Mesenchymal stem cell (in vitro differentiated cells and primary cell): ENCODE measurements around the gene DPEP1.

Experiments used
- DNase-seq: peaks from one replicate; pipeline ENCODE4 v3.0.0-alpha.2; 2013
- H2AFZ ChIP-seq: one replicate; pipeline ENCODE4 v1.6.1; 2013; ENCODE audit warnings: low read depth, mild to moderate bottlenecking, control low read depth, inconsistent platforms, low read length, moderate library complexity
- H2AK5ac ChIP-seq: 2 replicates; pipeline ENCODE4 v1.6.1; 2013; ENCODE audit warnings: low read length, moderate library complexity, mild to moderate bottlenecking, inconsistent platforms; ENCODE audit not compliant: severe bottlenecking
- H2BK120ac ChIP-seq: one replicate; pipeline ENCODE4 v1.6.1; 2013; ENCODE audit warnings: low read depth, mild to moderate bottlenecking, inconsistent platforms, low read length, moderate library complexity
- H2BK12ac ChIP-seq, 2 experiments: one replicate each; pipeline ENCODE4 v1.6.1; 2013; ENCODE audit warnings: inconsistent platforms in 2 of 2, low read length in 2 of 2, mild to moderate bottlenecking in 2 of 2, moderate library complexity in 2 of 2, control low read depth in 1 of 2
- H2BK15ac ChIP-seq: one replicate; pipeline ENCODE4 v1.6.1; 2013; ENCODE audit warnings: mild to moderate bottlenecking, low read depth, inconsistent platforms; ENCODE audit not compliant: poor library complexity, severe bottlenecking
- H2BK5ac ChIP-seq: 2 replicates; pipeline ENCODE4 v1.6.1; 2013; ENCODE audit warnings: low read depth, mild to moderate bottlenecking, low read length, control low read depth, inconsistent platforms; ENCODE audit not compliant: poor library complexity, severe bottlenecking
- H3K14ac ChIP-seq, 2 experiments: one replicate each; pipeline ENCODE4 v1.6.1; 2013; ENCODE audit warnings: inconsistent platforms in 2 of 2, low read length in 2 of 2, control low read depth in 1 of 2, mild to moderate bottlenecking in 1 of 2, moderate library complexity in 1 of 2
- H3K18ac ChIP-seq, 2 experiments: one replicate each; pipeline ENCODE4 v1.6.1; 2013; ENCODE audit warnings: inconsistent platforms in 2 of 2, low read length in 2 of 2, control low read depth in 1 of 2, low read depth in 1 of 2, mild to moderate bottlenecking in 1 of 2
- H3K23ac ChIP-seq, 2 experiments: one replicate each; pipeline ENCODE4 v1.6.1; 2013; ENCODE audit warnings: inconsistent platforms in 2 of 2, low read length in 2 of 2, mild to moderate bottlenecking in 2 of 2, moderate library complexity in 2 of 2, control low read depth in 1 of 2
- H3K27ac ChIP-seq: 2 replicates; pipeline ENCODE4 v1.5.1; 2013; ENCODE audit warnings: mild to moderate bottlenecking, moderate library complexity, low read length, control low read depth, inconsistent platforms; ENCODE audit not compliant: poor library complexity, severe bottlenecking
- H3K27me3 ChIP-seq, 2 experiments: 2 replicates each; pipeline versions ENCODE4 v1.6.1 to v1.7.0; 2013; ENCODE audit warnings: low read length in 2 of 2, mild to moderate bottlenecking in 2 of 2, moderate library complexity in 2 of 2, control low read depth in 1 of 2, inconsistent platforms in 1 of 2; ENCODE audit not compliant: control insufficient read depth in 1 of 2, insufficient read depth in 1 of 2
- H3K36me3 ChIP-seq, 2 experiments: 2 replicates each; pipeline versions ENCODE4 v1.6.1 to v1.7.0; 2013; ENCODE audit warnings: low read length in 2 of 2, control low read depth in 1 of 2, inconsistent platforms in 1 of 2, low read depth in 1 of 2, mild to moderate bottlenecking in 1 of 2; ENCODE audit not compliant: insufficient read depth in 2 of 2, control insufficient read depth in 1 of 2
- H3K4ac ChIP-seq, 2 experiments: one replicate each; pipeline ENCODE4 v1.6.1; 2013; ENCODE audit warnings: inconsistent platforms in 2 of 2, low read length in 2 of 2, mild to moderate bottlenecking in 2 of 2, moderate library complexity in 2 of 2, control low read depth in 1 of 2, low read depth in 1 of 2
- H3K4me1 ChIP-seq: 2 replicates; pipeline ENCODE4 v1.6.1; 2013; ENCODE audit warnings: low read depth, low read length, control low read depth; ENCODE audit not compliant: control insufficient read depth, insufficient read depth
- H3K4me2 ChIP-seq: 2 replicates; pipeline ENCODE4 v1.6.1; 2013; ENCODE audit warnings: low read length, mild to moderate bottlenecking, inconsistent platforms; ENCODE audit not compliant: poor library complexity, severe bottlenecking
- H3K4me3 ChIP-seq, 2 experiments: 2 replicates each; pipeline versions ENCODE4 v1.5.1 to v1.7.0; 2013; ENCODE audit warnings: low read length in 2 of 2, mild to moderate bottlenecking in 2 of 2, control low read depth in 1 of 2, low read depth in 1 of 2; ENCODE audit not compliant: insufficient read depth in 1 of 2
- H3K79me1 ChIP-seq: replicated peaks from 2 replicates; pipeline ENCODE4 v1.6.1; 2013; ENCODE audit warnings: mild to moderate bottlenecking, control low read depth, low read length, inconsistent platforms; ENCODE audit not compliant: poor library complexity, severe bottlenecking
- H3K9ac ChIP-seq: 2 replicates; pipeline ENCODE4 v1.7.0; 2013; ENCODE audit warnings: mild to moderate bottlenecking, low read length, moderate library complexity
- H3K9me3 ChIP-seq: 2 replicates; pipeline ENCODE4 v1.7.0; 2013; ENCODE audit warnings: mild to moderate bottlenecking, low read length; ENCODE audit not compliant: control insufficient read depth
- H4K8ac ChIP-seq: one replicate; pipeline ENCODE4 v1.6.1; 2013; ENCODE audit warnings: inconsistent platforms, mild to moderate bottlenecking, low read length, moderate library complexity
- H4K91ac ChIP-seq: one replicate; pipeline ENCODE4 v1.6.1; 2013; ENCODE audit warnings: mild to moderate bottlenecking, low read length, inconsistent platforms
- WGBS: methylation state at CpG from one replicate; pipeline ENCODE4 v1.1.7; 2013; ENCODE audit warnings: mixed read lengths; 5-methylcytosine and 5-hydroxymethylcytosine counted together

DPEP1 gene

DNA sequence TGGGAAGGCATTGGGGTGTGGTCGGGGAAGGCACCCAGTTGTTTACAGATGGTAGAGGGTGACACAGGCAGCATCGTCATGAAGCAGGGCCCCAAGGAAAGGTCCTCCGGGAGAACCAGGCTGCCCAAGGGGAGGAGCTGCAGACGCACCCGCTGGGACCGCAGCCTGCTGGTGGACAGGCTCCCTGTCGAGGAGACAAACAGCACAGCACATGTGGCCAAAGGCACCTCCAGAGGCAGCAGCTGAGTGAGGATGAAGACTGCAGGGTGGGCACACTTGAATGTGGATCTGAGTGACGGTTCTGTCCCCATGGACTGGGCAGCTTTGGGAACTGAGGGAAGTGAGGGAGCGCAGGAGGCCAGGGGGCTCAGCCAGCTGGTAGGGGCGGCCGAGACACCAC, 31.7 kb downstream of the DPEP1 start:
- no peak for DNase-seq
- no peak overlapping the region for H3K27ac ChIP-seq
- no peak overlapping the region for H3K4ac ChIP-seq
- no peaks in the 10 kb centered on the region for H3K9me3 ChIP-seq
- no peak overlapping the region for H2BK120ac ChIP-seq
- no peak overlapping the region for H2BK12ac ChIP-seq
- WGBS = 95% methylated on average over 11 of the region's 11 CpGs
- H3K18ac ChIP-seq = no peak overlapping the region
- no peak overlapping the region for H2BK15ac ChIP-seq
- H3K4me3 ChIP-seq = no peak overlapping the region
- no peak overlapping the region for H2BK5ac ChIP-seq
- H3K4me1 ChIP-seq = peaks cover 4% of the 10 kb centered on the region
- peaks cover 34 to 59% of the 10 kb centered on the region in 2 experiments for H3K36me3 ChIP-seq
- H3K79me1 ChIP-seq = peaks cover 12% of the 10 kb centered on the region
- H4K8ac ChIP-seq = no peak overlapping the region
- no peak overlapping the region for H2AK5ac ChIP-seq
- H3K9ac ChIP-seq = no peak overlapping the region
- H2AFZ ChIP-seq = no peak overlapping the region
- H3K23ac ChIP-seq = no peak overlapping the region
- peaks cover 0 to 2% of the 10 kb centered on the region in 2 experiments for H3K27me3 ChIP-seq
- H3K14ac ChIP-seq = no peak overlapping the region
- H3K4me2 ChIP-seq = no peak overlapping the region
- no peak overlapping the region for H4K91ac ChIP-seq

DNA sequence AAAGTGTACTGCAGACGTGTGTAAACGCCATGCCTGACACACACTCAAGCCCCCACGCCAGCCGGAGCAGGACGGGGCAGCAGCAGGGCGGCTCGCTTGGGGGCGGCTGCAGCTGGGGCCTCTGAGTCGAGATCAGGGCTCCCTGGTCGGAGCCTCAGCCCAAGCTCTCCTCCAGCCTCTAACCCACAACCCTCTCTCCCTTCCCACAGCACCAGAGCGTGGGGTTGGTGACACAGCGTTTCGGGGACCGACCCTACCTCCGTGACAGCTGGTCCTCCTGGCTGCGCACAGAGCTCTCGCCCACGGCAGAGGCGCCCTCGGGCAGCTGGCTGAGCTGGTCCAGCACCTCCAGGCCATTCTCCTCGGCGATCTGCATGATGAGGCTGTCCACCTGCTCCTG, 32.8 kb downstream of the DPEP1 start:
- WGBS = 98% methylated on average over 22 of the region's 22 CpGs
- no peak overlapping the region for H3K27ac ChIP-seq

DNA sequence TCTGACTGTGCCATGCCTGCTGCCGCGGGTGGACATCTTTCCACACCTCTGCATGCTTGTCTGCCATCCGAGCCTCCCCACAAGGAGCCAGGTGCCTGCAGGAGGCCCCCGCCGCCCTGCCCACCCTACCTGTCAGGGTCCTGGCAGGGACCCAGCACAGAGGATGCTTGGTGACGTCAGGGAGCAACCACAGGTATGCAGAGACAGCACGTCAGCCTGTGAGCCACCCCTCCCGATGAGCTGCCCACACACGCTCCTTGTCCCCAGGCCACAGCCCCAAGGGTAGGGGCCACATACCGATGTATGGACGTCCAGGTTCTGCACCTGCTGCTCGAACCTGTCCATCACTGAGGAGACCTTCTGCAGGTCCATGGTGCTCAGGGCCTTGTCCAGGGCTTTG, 33.5 kb downstream of the DPEP1 start:
- Histone ChIP-seq H3K4me3 (no peak overlapping the region), H2BK5ac (no peak overlapping the region), H2AFZ (no peak overlapping the region), H3K27me3 (peaks cover 0 to 2% of the 10 kb centered on the region in 2 experiments), H3K27ac (no peak overlapping the region), H4K8ac (no peak overlapping the region), H3K14ac (no peak overlapping the region), H3K79me1 (peaks cover 15% of the 10 kb centered on the region), H2BK15ac (no peak overlapping the region), H2BK12ac (no peak overlapping the region), H3K4ac (no peak overlapping the region), H3K4me1 (peaks cover under 1% of the 10 kb centered on the region), H2BK120ac (no peak overlapping the region), H3K9me3 (no peaks in the 10 kb centered on the region), H3K4me2 (no peak overlapping the region), H3K36me3 (peaks cover 41 to 76% of the 10 kb centered on the region in 2 experiments), H3K23ac (no peak overlapping the region), H3K9ac (no peak overlapping the region), H3K18ac (no peak overlapping the region), H4K91ac (no peak overlapping the region), H2AK5ac (no peak overlapping the region)
- no peak for DNase-seq
- 95% methylated on average over 12 of the region's 12 CpGs for WGBS

More for the DNA sequence above, 32.8 kb downstream of the DPEP1 start:
- H3K9ac ChIP-seq = no peak overlapping the region
- H3K18ac ChIP-seq = no peak overlapping the region
- no peak overlapping the region for H2BK15ac ChIP-seq
- H2BK120ac ChIP-seq = no peak overlapping the region
- H3K4me3 ChIP-seq = no peak overlapping the region
- H3K9me3 ChIP-seq = no peaks in the 10 kb centered on the region
- peaks cover 0 to 2% of the 10 kb centered on the region in 2 experiments for H3K27me3 ChIP-seq
- H4K91ac ChIP-seq = no peak overlapping the region
- peaks cover 12% of the 10 kb centered on the region for H3K79me1 ChIP-seq
- peaks cover 4% of the 10 kb centered on the region for H3K4me1 ChIP-seq
- no peak for DNase-seq
- H2AFZ ChIP-seq = no peak overlapping the region
- no peak overlapping the region for H2AK5ac ChIP-seq
- no peak overlapping the region for H2BK12ac ChIP-seq
- H2BK5ac ChIP-seq = no peak overlapping the region
- H4K8ac ChIP-seq = no peak overlapping the region
- no peak overlapping the region for H3K23ac ChIP-seq
- no peak overlapping the region for H3K14ac ChIP-seq
- peaks cover 35 to 70% of the 10 kb centered on the region in 2 experiments for H3K36me3 ChIP-seq
- H3K4me2 ChIP-seq = no peak overlapping the region
- H3K4ac ChIP-seq = no peak overlapping the region

DNA sequence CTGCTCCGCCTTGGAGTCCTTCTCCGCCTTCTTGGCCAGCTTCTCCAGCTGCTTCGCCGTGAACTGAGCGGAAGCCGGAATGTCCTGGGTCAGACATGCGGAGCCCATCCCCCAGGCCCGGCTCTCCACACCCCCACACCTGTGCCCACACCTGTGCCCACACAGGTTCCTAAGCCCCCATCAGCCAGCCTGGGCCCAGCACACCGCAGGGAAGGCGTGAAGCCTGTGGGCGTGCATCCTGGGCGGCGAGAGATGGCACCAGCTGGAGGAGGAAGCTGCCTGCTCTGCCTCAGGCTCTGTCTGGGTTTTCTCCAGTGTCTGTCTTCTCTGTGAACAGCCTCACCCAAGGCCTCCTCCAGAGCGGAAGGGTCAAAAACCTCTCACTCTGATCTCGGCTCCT, 38.1 kb downstream of the DPEP1 start:
- Histone ChIP-seq H2AFZ (no peak overlapping the region), H3K18ac (no peak overlapping the region)
- 97% methylated on average over 15 of the region's 15 CpGs for WGBS

More for the DNA sequence above, 38.1 kb downstream of the DPEP1 start:
- H3K79me1 ChIP-seq = peaks cover 10% of the 10 kb centered on the region
- H3K27me3 ChIP-seq = no peaks in the 10 kb centered on the region
- H3K4me2 ChIP-seq = no peak overlapping the region
- no peak overlapping the region for H3K27ac ChIP-seq
- peaks cover 6% of the 10 kb centered on the region for H3K4me1 ChIP-seq
- H3K23ac ChIP-seq = no peak overlapping the region
- no peak overlapping the region for H3K4me3 ChIP-seq
- H3K4ac ChIP-seq = no peak overlapping the region
- H2AK5ac ChIP-seq = no peak overlapping the region
- no peak overlapping the region for H2BK5ac ChIP-seq
- H4K91ac ChIP-seq = no peak overlapping the region
- no peak overlapping the region for H2BK15ac ChIP-seq
- H3K36me3 ChIP-seq = peaks cover 36 to 65% of the 10 kb centered on the region in 2 experiments
- no peak overlapping the region for H2BK12ac ChIP-seq
- H3K9ac ChIP-seq = no peak overlapping the region
- H2BK120ac ChIP-seq = no peak overlapping the region
- no peak for DNase-seq
- no peak overlapping the region for H3K14ac ChIP-seq
- no peak overlapping the region for H4K8ac ChIP-seq
- H3K9me3 ChIP-seq = no peaks in the 10 kb centered on the region
